ENCODE data around the gene FYN. TPM values are rescaled to one million over a fixed set of nuclear protein-coding genes. Genes with fewer than 3 reads are reported as not detected.

Gene FYN
- total and polyA plus RNA-seq, 9 of the 15 experiments (the other 6 are each of a cell fraction or from before 2014, with no cell fraction given), result 2.9 to 22.1 (median 11.4) TPM

- TF ChIP-seq ESRRA (IDR thresholded peaks at IDR 0.05; ENCODE audit: borderline replicate concordance, low read depth) (no peak), TAL1 (IDR thresholded peaks at IDR 0.05) (peak; percentile 46; the same call in 1 of the 2 replicates), IRF2 (CRISPR knock-in tag; IDR thresholded peaks at IDR 0.05) (no peak), ARID1B (IDR thresholded peaks at IDR 0.05) (peak; percentile 31; the same call in 1 of the 2 replicates), CEBPB (tag; IDR thresholded peaks at IDR 0.05) (peak; percentile 91), MTA2 (IDR thresholded peaks at IDR 0.05; ENCODE audit: low read depth) (no peak), CCAR2 (IDR thresholded peaks at IDR 0.05; ENCODE audit: low read depth, low read length) (no peak), UBTF (IDR thresholded peaks at IDR 0.05; ENCODE audit: borderline replicate concordance in 1 of 2, low read depth in 2 of 2, low read length in 2 of 2) (no peak), CAMTA2 (CRISPR knock-in tag; conservative IDR thresholded peaks at IDR 0.05) (no peak), ELF2 (CRISPR knock-in tag; IDR thresholded peaks at IDR 0.05) (no peak), ZNF766 (CRISPR knock-in tag; conservative IDR thresholded peaks at IDR 0.05) (no peak), TSHZ1 (CRISPR knock-in tag; IDR thresholded peaks at IDR 0.05) (no peak), POU5F1 (IDR thresholded peaks at IDR 0.05; ENCODE audit: borderline replicate concordance, low read depth, low read length, partially characterized antibody) (no peak), TARDBP (IDR thresholded peaks at IDR 0.05) (no peak)
- TF ChIP-seq, protein P1, sequence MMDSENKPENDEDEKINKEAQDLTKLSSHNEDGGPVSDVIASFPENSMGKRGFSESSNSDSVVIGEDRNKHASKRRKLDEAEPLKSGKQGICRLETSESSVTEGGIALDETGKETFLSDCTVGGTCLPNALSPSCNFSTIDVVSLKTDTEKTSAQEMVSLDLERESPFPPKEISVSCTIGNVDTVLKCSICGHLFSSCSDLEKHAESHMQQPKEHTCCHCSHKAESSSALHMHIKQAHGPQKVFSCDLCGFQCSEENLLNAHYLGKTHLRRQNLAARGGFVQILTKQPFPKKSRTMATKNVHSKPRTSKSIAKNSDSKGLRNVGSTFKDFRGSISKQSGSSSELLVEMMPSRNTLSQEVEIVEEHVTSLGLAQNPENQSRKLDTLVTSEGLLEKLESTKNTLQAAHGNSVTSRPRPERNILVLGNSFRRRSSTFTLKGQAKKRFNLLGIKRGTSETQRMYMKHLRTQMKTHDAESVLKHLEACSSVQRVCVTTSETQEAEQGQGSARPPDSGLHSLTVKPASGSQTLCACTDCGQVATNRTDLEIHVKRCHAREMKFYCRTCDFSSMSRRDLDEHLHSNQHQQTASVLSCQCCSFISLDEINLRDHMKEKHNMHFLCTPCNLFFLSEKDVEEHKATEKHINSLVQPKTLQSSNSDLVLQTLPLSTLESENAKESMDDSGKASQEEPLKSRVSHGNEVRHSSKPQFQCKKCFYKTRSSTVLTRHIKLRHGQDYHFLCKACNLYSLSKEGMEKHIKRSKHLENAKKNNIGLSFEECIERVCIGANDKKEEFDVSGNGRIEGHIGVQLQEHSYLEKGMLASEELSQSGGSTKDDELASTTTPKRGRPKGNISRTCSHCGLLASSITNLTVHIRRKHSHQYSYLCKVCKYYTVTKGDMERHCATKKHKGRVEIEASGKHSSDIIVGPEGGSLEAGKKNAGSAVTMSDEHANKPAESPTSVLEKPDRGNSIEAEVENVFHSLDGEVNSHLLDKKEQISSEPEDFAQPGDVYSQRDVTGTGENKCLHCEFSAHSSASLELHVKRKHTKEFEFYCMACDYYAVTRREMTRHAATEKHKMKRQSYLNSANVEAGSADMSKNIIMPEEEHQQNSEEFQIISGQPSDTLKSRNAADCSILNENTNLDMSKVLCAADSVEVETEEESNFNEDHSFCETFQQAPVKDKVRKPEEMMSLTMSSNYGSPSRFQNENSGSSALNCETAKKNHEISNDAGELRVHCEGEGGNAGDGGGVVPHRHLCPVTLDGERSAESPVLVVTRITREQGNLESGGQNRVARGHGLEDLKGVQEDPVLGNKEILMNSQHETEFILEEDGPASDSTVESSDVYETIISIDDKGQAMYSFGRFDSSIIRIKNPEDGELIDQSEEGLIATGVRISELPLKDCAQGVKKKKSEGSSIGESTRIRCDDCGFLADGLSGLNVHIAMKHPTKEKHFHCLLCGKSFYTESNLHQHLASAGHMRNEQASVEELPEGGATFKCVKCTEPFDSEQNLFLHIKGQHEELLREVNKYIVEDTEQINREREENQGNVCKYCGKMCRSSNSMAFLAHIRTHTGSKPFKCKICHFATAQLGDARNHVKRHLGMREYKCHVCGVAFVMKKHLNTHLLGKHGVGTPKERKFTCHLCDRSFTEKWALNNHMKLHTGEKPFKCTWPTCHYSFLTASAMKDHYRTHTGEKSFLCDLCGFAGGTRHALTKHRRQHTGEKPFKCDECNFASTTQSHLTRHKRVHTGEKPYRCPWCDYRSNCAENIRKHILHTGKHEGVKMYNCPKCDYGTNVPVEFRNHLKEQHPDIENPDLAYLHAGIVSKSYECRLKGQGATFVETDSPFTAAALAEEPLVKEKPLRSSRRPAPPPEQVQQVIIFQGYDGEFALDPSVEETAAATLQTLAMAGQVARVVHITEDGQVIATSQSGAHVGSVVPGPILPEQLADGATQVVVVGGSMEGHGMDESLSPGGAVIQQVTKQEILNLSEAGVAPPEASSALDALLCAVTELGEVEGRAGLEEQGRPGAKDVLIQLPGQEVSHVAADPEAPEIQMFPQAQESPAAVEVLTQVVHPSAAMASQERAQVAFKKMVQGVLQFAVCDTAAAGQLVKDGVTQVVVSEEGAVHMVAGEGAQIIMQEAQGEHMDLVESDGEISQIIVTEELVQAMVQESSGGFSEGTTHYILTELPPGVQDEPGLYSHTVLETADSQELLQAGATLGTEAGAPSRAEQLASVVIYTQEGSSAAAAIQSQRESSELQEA (IDR thresholded peaks at IDR 0.05; ENCODE audit: low read depth), result no peak
Observed at GRCh38 chr6:111782192-111782809, 91.0 kb downstream of the FYN start (continued).

Measured in K562 (cell line).